GM12801 (cell line): ENCODE results near the gene IQCF6.

ENCODE experiments used
- CTCF ChIP-seq: IDR thresholded peaks from one replicate; pipeline ENCODE4 v1.5.1; 2011; ENCODE audit warnings: control low read depth; ENCODE audit not compliant: insufficient read length; ENCODE audit errors: extremely low read depth

IQCF6 gene

GRCh38 chr3:51779137-51779536, at the start of gene IQCF6:
TSS of gene IQCF6 (minus strand) at chr3:51779237. CDS start at chr3:51779224, 13 bp downstream.
- no peak for TF ChIP-seq CTCF

- no peak for TF ChIP-seq CTCF
Measured at GRCh38 chr3:51828297-51828696, 49.3 kb upstream of the IQCF6 start.

- no peak for TF ChIP-seq CTCF
Measured at GRCh38 chr3:51819709-51820406, 40.8 kb upstream of the IQCF6 start.

GRCh38 chr3:51819151-51819550, 40.1 kb upstream of the IQCF6 start:
- no peak for TF ChIP-seq CTCF

GRCh38 chr3:51817375-51817774, 38.3 kb upstream of the IQCF6 start:
- no peak for TF ChIP-seq CTCF

GRCh38 chr3:51816723-51817122, 37.7 kb upstream of the IQCF6 start:
- TF ChIP-seq CTCF, result no peak

- TF ChIP-seq CTCF, result no peak
Measured at GRCh38 chr3:51815614-51816013, 36.6 kb upstream of the IQCF6 start.

GRCh38 chr3:51814034-51814433, 35.0 kb upstream of the IQCF6 start:
- no peak for TF ChIP-seq CTCF
